Measurements from ENCODE around the gene TNS3. TPM values are rescaled to one million over a fixed set of nuclear protein-coding genes. Genes with fewer than 3 reads are reported as not detected.
"Not testable (repeated sequence)": the region's sequence is repeated elsewhere in the genome, so short reads cannot be mapped to it uniquely, and the experiment has no call there.

The TNS3 gene
- 32.6 and 38.2 TPM in 2 replicates for total RNA-seq (2014; rRNA removed; shearing (Covaris generic))
- polyA plus RNA-seq (2015; cell fraction: cytosol; rRNA removed), result 15.1 and 17.2 TPM in 2 replicates
- polyA plus RNA-seq (2015; cell fraction: nucleus; rRNA removed), result 41.0 and 45.0 TPM in 2 replicates

GRCh38 chr7:47581804-47582763, at the start of gene TNS3:
Gene TNS3, minus strand, starts transcription at chr7:47582111. Its CDS starts 142,475 bp downstream, at chr7:47439636.
- peak; percentile 22 for DNase-seq (ENCODE audit: low read depth)

- DNase-seq (ENCODE audit: low read depth), result no peak
These were observed 49.8 kb upstream of the TNS3 start for GRCh38 chr7:47631711-47632110.

- DNase-seq (ENCODE audit: low read depth), result no peak
These were observed 45.8 kb upstream of the TNS3 start for GRCh38 chr7:47627580-47628283.

- DNase-seq (ENCODE audit: low read depth), result no peak
These were observed 44.2 kb upstream of the TNS3 start for GRCh38 chr7:47625861-47626715.

GRCh38 chr7:47624689-47625088, 42.8 kb upstream of the TNS3 start:
- DNase-seq (ENCODE audit: low read depth), result no peak

GRCh38 chr7:47622946-47623640, 41.2 kb upstream of the TNS3 start:
- no peak for DNase-seq (ENCODE audit: low read depth)

GRCh38 chr7:47622586-47622945, 40.7 kb upstream of the TNS3 start:
- DNase-seq (ENCODE audit: low read depth), result no peak

- no peak for DNase-seq (ENCODE audit: low read depth)
These were observed 40.2 kb upstream of the TNS3 start for GRCh38 chr7:47621979-47622561.

- DNase-seq (ENCODE audit: low read depth), result no peak
These were observed 39.4 kb upstream of the TNS3 start for GRCh38 chr7:47621347-47621746.

GRCh38 chr7:47619806-47620205, 37.9 kb upstream of the TNS3 start:
- no peak for DNase-seq (ENCODE audit: low read depth)

- no peak for DNase-seq (ENCODE audit: low read depth)
These were observed 35.2 kb upstream of the TNS3 start for GRCh38 chr7:47617131-47617530.

GRCh38 chr7:47614450-47614849, 32.5 kb upstream of the TNS3 start:
- no peak for DNase-seq (ENCODE audit: low read depth)

GRCh38 chr7:47611045-47611511, 29.2 kb upstream of the TNS3 start:
- no peak for DNase-seq (ENCODE audit: low read depth)

GRCh38 chr7:47610506-47611044, 28.7 kb upstream of the TNS3 start:
- DNase-seq (ENCODE audit: low read depth), result no peak

GRCh38 chr7:47609803-47610452, 28.0 kb upstream of the TNS3 start:
- no peak for DNase-seq (ENCODE audit: low read depth)

- not testable (repeated sequence) for DNase-seq (ENCODE audit: low read depth)
These were observed 24.7 kb upstream of the TNS3 start for GRCh38 chr7:47606593-47607046.

GRCh38 chr7:47605816-47606575, 24.1 kb upstream of the TNS3 start:
- DNase-seq (ENCODE audit: low read depth), result no peak

GRCh38 chr7:47604496-47604890, 22.6 kb upstream of the TNS3 start:
- DNase-seq (ENCODE audit: low read depth), result no peak
